Measurements from ENCODE around the gene SMPD1.

Gene SMPD1

DNA sequence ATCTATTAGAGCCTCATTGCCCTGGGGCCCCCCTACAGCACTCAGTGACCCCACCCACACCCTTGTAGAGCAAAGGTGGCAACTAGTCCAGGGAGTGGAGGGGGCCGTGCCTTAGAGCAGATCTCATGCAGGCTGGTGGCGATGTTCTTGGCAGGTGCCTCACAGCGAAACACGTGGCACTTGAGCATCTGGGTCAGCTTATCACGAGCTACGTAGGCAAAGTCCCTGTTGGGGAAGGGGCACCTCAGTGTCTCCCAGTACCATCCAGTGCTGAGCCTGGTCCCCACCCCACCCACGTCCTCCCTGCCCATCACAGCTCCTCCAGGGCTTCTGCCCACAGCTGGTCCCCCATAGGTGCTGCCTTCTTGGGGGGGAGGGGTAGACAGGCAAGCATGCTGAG lies 11.2 kb downstream of the SMPD1 start:
- H3K27ac ChIP-seq (ENCODE audit: extremely low read depth, low read depth, low read length), result no peak overlapping the region
- H3K4me1 ChIP-seq (ENCODE audit: control insufficient read depth, insufficient read depth, low read length), result no peaks in the 10 kb centered on the region
- POLR2A ChIA-PET, result no interaction called here
- TF ChIP-seq REPIN1 (tag by site-specific recombination; IDR thresholded peaks at IDR 0.05; ENCODE audit: low read depth) (no peak), ZNF354C (tag by site-specific recombination; IDR thresholded peaks at IDR 0.05; ENCODE audit: borderline replicate concordance, low read depth) (no peak), ZNF544 (tag by site-specific recombination; IDR thresholded peaks at IDR 0.05) (no peak), ZNF274 (IDR thresholded peaks at IDR 0.05; ENCODE audit: low read length) (no peak), ZNF274 (tag by site-specific recombination; IDR thresholded peaks at IDR 0.05; ENCODE audit: borderline replicate concordance) (no peak), PRDM1 (tag by site-specific recombination; IDR thresholded peaks at IDR 0.05) (no peak), TRIM28 (IDR thresholded peaks at IDR 0.05; ENCODE audit: borderline replicate concordance, low read length) (no peak), ZFHX2 (tag by site-specific recombination; conservative IDR thresholded peaks at IDR 0.05) (no peak), ZIC2 (tag by site-specific recombination; IDR thresholded peaks at IDR 0.05) (no peak), SCRT1 (tag by site-specific recombination; IDR thresholded peaks at IDR 0.05; ENCODE audit: borderline replicate concordance) (no peak), ZNF514 (tag by site-specific recombination; IDR thresholded peaks at IDR 0.05) (no peak), ZNF837 (tag by site-specific recombination; IDR thresholded peaks at IDR 0.05) (no peak), ZNF16 (tag by site-specific recombination; IDR thresholded peaks at IDR 0.05; ENCODE audit: low read depth) (no peak), ZNF529 (tag by site-specific recombination; IDR thresholded peaks at IDR 0.05; ENCODE audit: insufficient replicate concordance) (no peak), OVOL3 (tag by site-specific recombination; IDR thresholded peaks at IDR 0.05) (no peak), ZNF175 (tag by site-specific recombination; IDR thresholded peaks at IDR 0.05) (no peak), RBAK (tag by site-specific recombination; IDR thresholded peaks at IDR 0.05) (no peak)
- TF ChIP-seq, protein P1, sequence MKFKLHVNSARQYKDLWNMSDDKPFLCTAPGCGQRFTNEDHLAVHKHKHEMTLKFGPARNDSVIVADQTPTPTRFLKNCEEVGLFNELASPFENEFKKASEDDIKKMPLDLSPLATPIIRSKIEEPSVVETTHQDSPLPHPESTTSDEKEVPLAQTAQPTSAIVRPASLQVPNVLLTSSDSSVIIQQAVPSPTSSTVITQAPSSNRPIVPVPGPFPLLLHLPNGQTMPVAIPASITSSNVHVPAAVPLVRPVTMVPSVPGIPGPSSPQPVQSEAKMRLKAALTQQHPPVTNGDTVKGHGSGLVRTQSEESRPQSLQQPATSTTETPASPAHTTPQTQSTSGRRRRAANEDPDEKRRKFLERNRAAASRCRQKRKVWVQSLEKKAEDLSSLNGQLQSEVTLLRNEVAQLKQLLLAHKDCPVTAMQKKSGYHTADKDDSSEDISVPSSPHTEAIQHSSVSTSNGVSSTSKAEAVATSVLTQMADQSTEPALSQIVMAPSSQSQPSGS (tag by site-specific recombination; IDR thresholded peaks at IDR 0.05; ENCODE audit: low read depth), result no peak
- TF ChIP-seq, protein P2, sequence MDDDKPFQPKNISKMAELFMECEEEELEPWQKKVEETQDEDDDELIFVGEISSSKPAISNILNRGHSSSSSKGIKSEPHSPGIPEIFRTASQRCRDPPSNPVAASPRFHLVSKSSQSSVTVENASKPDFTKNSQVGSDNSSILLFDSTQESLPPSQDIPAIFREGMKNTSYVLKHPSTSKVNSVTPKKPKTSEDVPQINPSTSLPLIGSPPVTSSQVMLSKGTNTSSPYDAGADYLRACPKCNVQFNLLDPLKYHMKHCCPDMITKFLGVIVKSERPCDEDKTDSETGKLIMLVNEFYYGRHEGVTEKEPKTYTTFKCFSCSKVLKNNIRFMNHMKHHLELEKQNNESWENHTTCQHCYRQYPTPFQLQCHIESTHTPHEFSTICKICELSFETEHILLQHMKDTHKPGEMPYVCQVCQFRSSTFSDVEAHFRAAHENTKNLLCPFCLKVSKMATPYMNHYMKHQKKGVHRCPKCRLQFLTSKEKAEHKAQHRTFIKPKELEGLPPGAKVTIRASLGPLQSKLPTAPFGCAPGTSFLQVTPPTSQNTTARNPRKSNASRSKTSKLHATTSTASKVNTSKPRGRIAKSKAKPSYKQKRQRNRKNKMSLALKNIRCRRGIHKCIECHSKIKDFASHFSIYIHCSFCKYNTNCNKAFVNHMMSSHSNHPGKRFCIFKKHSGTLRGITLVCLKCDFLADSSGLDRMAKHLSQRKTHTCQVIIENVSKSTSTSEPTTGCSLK (tag by site-specific recombination; IDR thresholded peaks at IDR 0.05), result no peak
- TF ChIP-seq, protein P3, sequence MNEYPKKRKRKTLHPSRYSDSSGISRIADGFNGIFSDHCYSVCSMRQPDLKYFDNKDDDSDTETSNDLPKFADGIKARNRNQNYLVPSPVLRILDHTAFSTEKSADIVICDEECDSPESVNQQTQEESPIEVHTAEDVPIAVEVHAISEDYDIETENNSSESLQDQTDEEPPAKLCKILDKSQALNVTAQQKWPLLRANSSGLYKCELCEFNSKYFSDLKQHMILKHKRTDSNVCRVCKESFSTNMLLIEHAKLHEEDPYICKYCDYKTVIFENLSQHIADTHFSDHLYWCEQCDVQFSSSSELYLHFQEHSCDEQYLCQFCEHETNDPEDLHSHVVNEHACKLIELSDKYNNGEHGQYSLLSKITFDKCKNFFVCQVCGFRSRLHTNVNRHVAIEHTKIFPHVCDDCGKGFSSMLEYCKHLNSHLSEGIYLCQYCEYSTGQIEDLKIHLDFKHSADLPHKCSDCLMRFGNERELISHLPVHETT (tag by site-specific recombination; IDR thresholded peaks at IDR 0.05), result no peak
- TF ChIP-seq, protein P4, sequence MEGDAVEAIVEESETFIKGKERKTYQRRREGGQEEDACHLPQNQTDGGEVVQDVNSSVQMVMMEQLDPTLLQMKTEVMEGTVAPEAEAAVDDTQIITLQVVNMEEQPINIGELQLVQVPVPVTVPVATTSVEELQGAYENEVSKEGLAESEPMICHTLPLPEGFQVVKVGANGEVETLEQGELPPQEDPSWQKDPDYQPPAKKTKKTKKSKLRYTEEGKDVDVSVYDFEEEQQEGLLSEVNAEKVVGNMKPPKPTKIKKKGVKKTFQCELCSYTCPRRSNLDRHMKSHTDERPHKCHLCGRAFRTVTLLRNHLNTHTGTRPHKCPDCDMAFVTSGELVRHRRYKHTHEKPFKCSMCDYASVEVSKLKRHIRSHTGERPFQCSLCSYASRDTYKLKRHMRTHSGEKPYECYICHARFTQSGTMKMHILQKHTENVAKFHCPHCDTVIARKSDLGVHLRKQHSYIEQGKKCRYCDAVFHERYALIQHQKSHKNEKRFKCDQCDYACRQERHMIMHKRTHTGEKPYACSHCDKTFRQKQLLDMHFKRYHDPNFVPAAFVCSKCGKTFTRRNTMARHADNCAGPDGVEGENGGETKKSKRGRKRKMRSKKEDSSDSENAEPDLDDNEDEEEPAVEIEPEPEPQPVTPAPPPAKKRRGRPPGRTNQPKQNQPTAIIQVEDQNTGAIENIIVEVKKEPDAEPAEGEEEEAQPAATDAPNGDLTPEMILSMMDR (tag by site-specific recombination; IDR thresholded peaks at IDR 0.05), result no peak
- H3K4me3 ChIP-seq (ENCODE audit: low read depth, low read length), result no peak overlapping the region
- CTCF ChIA-PET, result interaction anchor here (1.1 to 3.3 kb wide), 3 partner anchors 22 to 28 kb away, joined by 3 to 14 read pairs (median 7); no protein-coding TSS in a partner anchor
- H3K36me3 ChIP-seq (ENCODE audit: control insufficient read depth in 2 of 2, insufficient read depth in 1 of 2, low read length in 2 of 2), result peaks cover 0 to 79% of the 10 kb centered on the region in 2 experiments; a peak in 1 of 3 replicates
- H3K9me3 ChIP-seq (ENCODE audit: control insufficient read depth, insufficient read depth, low read depth, low read length), result no peaks in the 10 kb centered on the region
